Caco-2 (cell line): ENCODE results near the gene TRAM2. TPM values are rescaled to one million over a fixed set of nuclear protein-coding genes. Genes with fewer than 3 reads are reported as not detected.

Source experiments
- BruUV-seq: library from RNA; stranded (reverse); fragments of 400-500 nt; replicated peaks from 2 replicates; lab custom pipeline; 2021; lab: Mats Ljungman, UMichigan
- CTCF ChIA-PET: fragments of 300-600 bp; sonication (Branson Sonifier 250); formaldehyde crosslinking; loops from one replicate; lab custom pipeline; 2022; ENCODE audit warnings: antibody characterized with exemption; lab: Charles Lee
- POLR2A ChIA-PET: fragments of 300-600 bp; sonication (Branson Sonifier 250); formaldehyde crosslinking; loops from one replicate; lab custom pipeline; 2022; ENCODE audit warnings: antibody characterized with exemption; lab: Charles Lee
- DNase-seq, 2 experiments: peaks; one replicate each; pipeline versions ENCODE4 v3.0.0 to v3.0.0-alpha.2; 2020 to 2022
- H3K27me3 ChIP-seq: replicated peaks from 2 replicates; pipeline ENCODE4 v1.6.0; 2011; ENCODE audit warnings: low read length; ENCODE audit not compliant: control insufficient read depth, insufficient read depth
- H3K36me3 ChIP-seq: 2 replicates; pipeline ENCODE4 v1.5.1; 2011; ENCODE audit warnings: low read length; ENCODE audit not compliant: control insufficient read depth, insufficient read depth
- H3K4me1 ChIP-seq: fragments of 250-450 bp; sonication (Bioruptor Pico); 2 replicates; pipeline ENCODE4 v1.5.1; 2020; ENCODE audit warnings: mild to moderate bottlenecking
- H3K4me3 ChIP-seq: 2 replicates; pipeline ENCODE4 v1.5.1; 2011; ENCODE audit warnings: low read depth, mild to moderate bottlenecking, control low read depth, low read length
- H3K9me3 ChIP-seq: fragments of 250-450 bp; sonication (Bioruptor Pico); 2 replicates; pipeline ENCODE4 v1.5.1; 2020; ENCODE audit warnings: mild to moderate bottlenecking, moderate library complexity
- H3K27ac Mint-ChIP-seq: one replicate; pipeline ENCODE4 v1.8.0; 2022; ENCODE audit warnings: mixed read lengths; ENCODE audit not compliant: unreplicated experiment
- H3K27me3 Mint-ChIP-seq: one replicate; pipeline ENCODE4 v1.8.0; 2022; ENCODE audit warnings: mixed read lengths; ENCODE audit not compliant: insufficient read depth, unreplicated experiment
- H3K36me3 Mint-ChIP-seq: one replicate; pipeline ENCODE4 v1.8.0; 2022; ENCODE audit warnings: mild to moderate bottlenecking, mixed read lengths; ENCODE audit not compliant: insufficient read depth, unreplicated experiment
- H3K4me1 Mint-ChIP-seq: one replicate; pipeline ENCODE4 v1.8.0; 2022; ENCODE audit warnings: low read depth, mixed read lengths; ENCODE audit not compliant: unreplicated experiment
- H3K4me3 Mint-ChIP-seq: one replicate; pipeline ENCODE4 v1.8.0; 2022; ENCODE audit warnings: mild to moderate bottlenecking, moderate library complexity, mixed read lengths; ENCODE audit not compliant: unreplicated experiment
- H3K9me3 Mint-ChIP-seq: one replicate; pipeline ENCODE4 v1.8.0; 2022; ENCODE audit warnings: mixed read lengths; ENCODE audit not compliant: unreplicated experiment
- CTCF ChIP-seq, 2 experiments: fragments of 200-600 bp in 1 of 2; IDR thresholded peaks; 1 replicate in 1 of 2; 2 replicates in 1 of 2; pipeline versions ENCODE4 v1.5.1 to v1.8.0; 2011 to 2022; ENCODE audit warnings: antibody characterized with exemption in 1 of 2, control low read depth in 1 of 2, inconsistent platforms in 1 of 2, low read depth in 1 of 2, low read length in 1 of 2, mild to moderate bottlenecking in 1 of 2, moderate library complexity in 1 of 2; ENCODE audit not compliant: insufficient read depth in 1 of 2, severe bottlenecking in 1 of 2, unreplicated experiment in 1 of 2
- intact Hi-C: fragments of 100-400 bp; cut with micrococcal nuclease; formaldehyde crosslinking; loops from one replicate; pipeline ENCODE4 v1.10.0; 2022; ENCODE audit not compliant: unreplicated experiment
- total RNA-seq: library from RNA; stranded (reverse); gene quantifications from 2 replicates; pipeline ENCODE4 v1.2.3, GENCODE V29; 2022

Gene TRAM2
- total RNA-seq, 1 experiment from 2014 or later = 71.6 TPM

- H3K36me3 ChIP-seq = peaks cover 3% of the 10 kb centered on the region; the same call in 1 of the 2 replicates
- intact Hi-C loops = no loop called here
- Mint-ChIP-seq H3K27me3 (no peaks in the 10 kb centered on the region), H3K27ac (no peak overlapping the region), H3K4me1 (no peaks in the 10 kb centered on the region), H3K9me3 (no peaks in the 10 kb centered on the region), H3K36me3 (peaks cover 67% of the 10 kb centered on the region), H3K4me3 (no peak overlapping the region)
- no peak for TF ChIP-seq CTCF (IDR thresholded peaks at IDR 0.05; ENCODE audit: insufficient read depth in 1 of 2, low read depth in 1 of 2, low read length in 1 of 2, severe bottlenecking in 1 of 2, unreplicated experiment in 1 of 2)
- no peaks in the 10 kb centered on the region for H3K27me3 ChIP-seq
- no peak for DNase-seq
- POLR2A ChIA-PET = no interaction called here
- H3K4me1 ChIP-seq = no peaks in the 10 kb centered on the region
- CTCF ChIA-PET = no interaction called here
- H3K9me3 ChIP-seq = no peaks in the 10 kb centered on the region
- H3K4me3 ChIP-seq = no peak overlapping the region
- BruUV-seq = no TSS peak
These were observed 73.5 kb downstream of the TRAM2 start for GRCh38 chr6:52503323-52503747.

DNA sequence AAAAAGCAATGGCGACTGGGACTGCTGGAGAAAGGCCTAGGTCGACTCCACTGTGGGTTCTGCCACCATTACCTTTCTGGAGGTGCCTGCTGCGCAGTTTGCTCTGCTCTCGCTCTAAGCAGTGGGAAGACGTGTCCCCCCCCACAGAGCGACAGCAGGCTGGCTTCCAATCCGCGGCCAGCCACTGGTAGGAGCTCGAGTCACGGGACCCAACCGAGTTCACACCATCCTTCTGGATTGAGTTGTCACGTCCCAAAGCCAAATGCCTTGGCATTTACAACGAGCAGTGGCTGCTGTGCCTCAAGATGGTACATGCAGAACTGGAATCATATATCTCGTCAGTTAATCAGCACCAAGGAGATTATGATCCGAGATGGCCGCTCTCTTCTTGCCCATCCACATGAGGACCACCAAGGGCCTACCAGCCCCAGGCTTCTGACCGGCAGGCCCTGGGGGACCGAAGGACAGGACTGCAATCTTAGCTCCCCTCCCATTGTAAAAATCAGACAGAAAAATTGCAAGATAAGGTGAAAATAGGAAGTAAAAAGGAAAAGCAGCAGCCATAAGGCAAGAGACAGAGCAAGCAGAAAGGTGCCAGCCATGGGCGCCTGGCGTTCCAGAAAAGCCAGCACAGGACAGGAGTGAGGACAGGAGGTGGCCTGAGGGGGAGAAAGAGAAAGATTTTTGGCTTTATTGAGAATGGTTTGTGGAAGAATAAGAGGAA lies 74.4 kb downstream of the TRAM2 start:
- no TSS peak for BruUV-seq
- Mint-ChIP-seq H3K36me3 (peaks cover 58% of the 10 kb centered on the region), H3K27ac (no peak overlapping the region), H3K27me3 (no peaks in the 10 kb centered on the region), H3K9me3 (no peaks in the 10 kb centered on the region), H3K4me1 (no peaks in the 10 kb centered on the region), H3K4me3 (no peak overlapping the region)
- CTCF ChIA-PET = no interaction called here
- Histone ChIP-seq H3K9me3 (no peaks in the 10 kb centered on the region), H3K27me3 (no peaks in the 10 kb centered on the region), H3K36me3 (peaks cover 1% of the 10 kb centered on the region; the same call in 1 of the 2 replicates), H3K4me3 (no peak overlapping the region), H3K4me1 (no peaks in the 10 kb centered on the region)
- POLR2A ChIA-PET = no interaction called here
- intact Hi-C loops = no loop called here
- no peak for TF ChIP-seq CTCF (IDR thresholded peaks at IDR 0.05; ENCODE audit: insufficient read depth in 1 of 2, low read depth in 1 of 2, low read length in 1 of 2, severe bottlenecking in 1 of 2, unreplicated experiment in 1 of 2)
- DNase-seq = no peak

DNA sequence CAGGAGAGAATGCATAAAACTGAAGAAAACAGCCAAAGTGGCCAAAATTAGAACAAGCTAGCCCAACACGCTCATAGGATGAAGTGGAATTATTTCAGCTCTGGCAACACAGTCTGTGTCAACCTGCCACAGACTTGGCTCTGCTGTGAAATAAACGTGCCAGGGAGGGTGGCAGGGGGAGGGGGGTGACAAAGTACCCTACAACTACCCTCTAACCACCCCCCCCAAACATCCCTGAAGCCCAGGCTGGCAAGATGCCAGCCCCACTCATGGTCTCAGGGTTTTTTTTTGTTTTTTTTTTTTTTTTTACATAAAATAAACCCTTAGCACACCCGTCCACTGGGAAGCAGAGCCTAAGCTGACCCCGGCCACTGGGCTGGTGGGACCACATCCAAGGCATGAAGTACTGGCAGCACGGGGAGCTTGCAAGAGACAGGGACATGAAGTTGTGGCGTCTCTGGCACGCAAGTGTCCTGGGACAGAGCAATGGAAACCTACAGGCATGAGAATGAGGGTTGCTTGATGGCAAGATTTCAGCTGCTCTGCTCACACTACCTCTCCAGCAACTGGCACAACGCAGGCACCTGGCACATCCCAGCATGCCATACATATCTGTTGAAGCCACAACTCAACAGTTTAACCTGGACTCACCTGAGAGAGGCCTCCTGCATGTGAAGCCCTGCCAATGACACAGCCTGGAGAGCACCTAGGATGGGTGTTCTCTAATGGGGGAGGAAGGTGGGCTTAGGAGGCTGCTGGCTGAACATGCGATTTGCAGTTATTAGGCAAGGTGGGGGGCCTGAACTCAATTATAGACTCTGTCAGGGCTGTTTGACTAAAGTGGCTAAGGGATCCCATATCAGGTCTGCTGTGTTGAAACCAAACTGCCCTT lies 76.4 kb downstream of the TRAM2 start:
- Mint-ChIP-seq H3K4me3 (no peak overlapping the region), H3K27ac (no peak overlapping the region), H3K4me1 (no peaks in the 10 kb centered on the region), H3K36me3 (peaks cover 54% of the 10 kb centered on the region), H3K27me3 (no peaks in the 10 kb centered on the region), H3K9me3 (no peaks in the 10 kb centered on the region)
- 0 out of 2 replicates have a peak, but pooled peaks cover 1% of the 10 kb centered on the region for H3K36me3 ChIP-seq
- no peak for DNase-seq
- no peak for TF ChIP-seq CTCF (IDR thresholded peaks at IDR 0.05; ENCODE audit: insufficient read depth in 1 of 2, low read depth in 1 of 2, low read length in 1 of 2, severe bottlenecking in 1 of 2, unreplicated experiment in 1 of 2)
- no TSS peak for BruUV-seq
- ChIA-PET POLR2A (no interaction called here), CTCF (no interaction called here)
- H3K4me3 ChIP-seq = no peak overlapping the region
- no peaks in the 10 kb centered on the region for H3K4me1 ChIP-seq
- H3K9me3 ChIP-seq = no peaks in the 10 kb centered on the region
- H3K27me3 ChIP-seq = no peaks in the 10 kb centered on the region
- intact Hi-C loops = loop anchor here (2.0 kb wide), 1 partner anchor 66 kb away; no protein-coding TSS in a partner anchor
